Activated T-cell treated with anti-CD3 and anti-CD28 coated beads for 1 hour (primary cell): ENCODE measurements around the gene CDH4.
"Not testable (repeated sequence)": the region's sequence is repeated elsewhere in the genome, so short reads cannot be mapped to it uniquely, and the experiment has no call there.

Source experiments
- DNase-seq: peaks from one replicate; pipeline ENCODE4 v3.0.0-alpha.2; 2020; ENCODE audit warnings: low read depth

CDH4 gene

GRCh38 chr20:61847986-61848385 lies 595.9 kb downstream of the CDH4 start:
- no peak for DNase-seq

DNA sequence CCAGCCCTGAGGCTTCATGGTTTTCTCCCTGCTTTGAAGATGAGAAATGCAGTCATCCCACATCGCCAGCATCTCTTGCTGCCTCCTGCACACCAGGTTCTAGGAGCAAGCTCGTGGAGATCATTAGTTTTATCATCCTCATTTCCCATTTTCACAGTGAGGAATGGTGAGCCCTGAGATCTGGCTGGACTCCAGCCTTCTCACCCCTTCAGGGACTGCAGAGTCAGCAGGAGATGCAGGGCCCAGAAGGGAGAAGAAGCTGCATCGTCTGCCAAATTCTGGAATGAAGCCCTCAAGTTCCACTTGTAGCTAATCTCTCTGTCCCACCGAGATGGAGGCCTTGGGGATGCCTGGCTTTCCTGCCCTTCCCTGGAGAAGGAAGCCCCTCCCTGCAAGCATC lies 596.8 kb downstream of the CDH4 start:
- no peak for DNase-seq

- no peak for DNase-seq
Measured at GRCh38 chr20:61849376-61849775, 597.3 kb downstream of the CDH4 start.

DNA sequence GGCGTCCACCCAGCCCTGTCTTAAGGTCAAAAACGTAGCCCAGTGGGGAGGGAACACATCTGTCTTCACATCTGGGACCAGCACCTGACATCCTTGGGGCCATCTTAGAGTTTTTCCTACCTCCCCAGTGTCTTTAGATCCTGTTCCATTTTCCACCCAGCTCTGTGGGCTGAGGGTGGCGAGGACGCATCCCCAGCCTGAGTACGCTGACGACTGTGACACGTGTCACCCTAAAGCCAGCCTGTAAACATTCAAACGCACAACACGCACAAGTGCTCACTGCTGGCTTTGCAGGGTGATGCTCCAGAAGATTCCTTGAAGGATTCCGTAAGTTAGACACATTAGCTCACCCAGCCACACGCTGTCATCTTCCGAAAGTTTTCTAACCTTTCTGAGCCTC lies 597.8 kb downstream of the CDH4 start:
- no peak for DNase-seq

GRCh38 chr20:61850457-61850856 lies 598.4 kb downstream of the CDH4 start:
- DNase-seq = no peak

DNA sequence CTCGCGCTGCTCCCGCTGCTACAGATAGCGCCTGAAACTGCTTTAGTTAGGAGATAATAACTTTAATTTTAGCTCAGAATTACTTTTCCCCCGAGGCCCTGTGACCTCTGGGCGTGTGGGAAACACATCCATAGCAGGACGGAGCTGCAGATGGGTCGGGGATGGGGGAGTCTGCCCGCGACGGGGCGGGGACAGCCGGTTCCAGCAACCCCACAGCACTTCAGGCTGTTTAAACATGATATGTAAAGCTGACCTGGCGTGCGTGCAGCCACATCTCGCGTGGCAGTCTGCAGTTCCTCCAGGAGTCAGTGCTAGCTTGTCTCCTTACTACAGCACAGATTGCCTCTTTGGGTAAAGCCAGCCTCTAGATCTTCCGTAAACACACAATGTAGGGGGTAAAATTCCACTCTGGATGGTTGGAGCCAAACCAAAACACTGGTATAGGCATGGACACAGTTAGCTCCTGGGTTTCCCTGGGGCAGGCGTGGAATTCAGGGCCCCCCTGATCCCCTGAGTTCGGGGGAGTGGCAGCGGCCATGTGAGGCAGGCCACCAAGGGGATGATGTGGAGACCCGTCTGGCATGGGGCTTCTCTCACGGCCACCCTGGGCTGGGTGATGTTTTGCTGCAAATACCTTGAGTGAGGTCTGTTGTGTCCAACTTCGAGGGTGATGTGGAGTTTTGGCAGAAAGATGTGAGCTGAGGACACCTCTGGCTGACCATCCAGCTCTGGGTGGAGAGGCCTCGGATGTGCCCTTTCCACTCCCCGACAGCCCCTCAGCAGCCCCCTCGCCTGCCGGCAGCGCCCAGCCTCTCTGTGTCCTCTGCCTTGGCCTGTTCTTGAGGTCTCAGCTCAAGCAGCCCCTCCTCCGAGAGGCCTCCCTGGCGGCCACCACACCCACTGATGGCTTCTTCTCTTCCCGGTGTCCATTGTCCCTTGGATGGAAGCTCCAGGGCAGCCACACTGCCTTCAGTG lies 599.2 kb downstream of the CDH4 start:
- DNase-seq = no peak

GRCh38 chr20:61852268-61853072 lies 600.4 kb downstream of the CDH4 start:
- DNase-seq = no peak

DNA sequence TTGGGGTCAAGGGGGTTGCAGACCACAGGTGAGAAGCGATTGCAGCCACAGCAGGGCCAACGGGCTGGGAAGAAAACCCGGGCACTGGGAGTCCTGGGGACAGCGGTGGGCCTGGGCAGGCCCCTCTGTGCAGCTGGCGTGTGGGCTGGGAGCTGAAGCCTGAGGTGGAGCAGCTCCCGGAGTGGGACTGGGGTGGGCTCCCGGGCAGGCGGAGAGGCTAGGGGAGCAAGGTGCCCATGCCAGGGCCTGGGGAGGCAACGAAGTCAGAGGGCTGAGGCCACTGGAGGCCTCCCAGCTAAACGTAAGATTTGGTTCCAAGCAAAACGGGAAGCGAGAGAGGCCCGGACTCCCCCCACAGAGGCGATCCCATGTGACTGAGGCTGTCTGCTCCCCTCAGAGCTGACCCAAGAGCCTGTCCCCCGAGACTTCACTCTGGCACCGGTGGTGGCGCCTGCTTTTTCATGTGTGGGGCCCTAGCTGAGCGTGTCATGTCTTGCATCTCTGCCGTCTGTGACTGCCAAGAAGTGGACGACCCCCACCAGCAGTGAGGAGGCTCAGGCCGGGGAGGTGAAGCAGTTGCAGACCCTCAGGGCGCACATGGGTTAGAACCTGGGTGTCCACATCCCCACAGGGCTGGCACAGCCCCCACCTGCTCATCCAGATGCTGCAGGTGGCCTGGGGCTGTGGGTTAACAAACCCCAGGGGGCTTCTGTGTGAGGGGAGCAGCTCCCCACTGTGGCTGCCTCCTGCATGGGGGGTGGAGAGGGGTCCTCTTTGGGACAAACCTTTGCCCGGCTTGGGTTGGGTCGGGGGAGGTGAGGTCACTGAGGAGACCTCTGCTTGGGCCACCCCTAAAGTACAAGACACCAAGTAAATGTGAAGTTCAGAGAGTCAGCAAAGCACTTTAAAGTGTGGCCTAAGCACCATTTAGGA lies 601.3 kb downstream of the CDH4 start:
- DNase-seq = no peak

- not testable (repeated sequence) for DNase-seq
Measured at GRCh38 chr20:61854538-61854937, 602.5 kb downstream of the CDH4 start.

DNA sequence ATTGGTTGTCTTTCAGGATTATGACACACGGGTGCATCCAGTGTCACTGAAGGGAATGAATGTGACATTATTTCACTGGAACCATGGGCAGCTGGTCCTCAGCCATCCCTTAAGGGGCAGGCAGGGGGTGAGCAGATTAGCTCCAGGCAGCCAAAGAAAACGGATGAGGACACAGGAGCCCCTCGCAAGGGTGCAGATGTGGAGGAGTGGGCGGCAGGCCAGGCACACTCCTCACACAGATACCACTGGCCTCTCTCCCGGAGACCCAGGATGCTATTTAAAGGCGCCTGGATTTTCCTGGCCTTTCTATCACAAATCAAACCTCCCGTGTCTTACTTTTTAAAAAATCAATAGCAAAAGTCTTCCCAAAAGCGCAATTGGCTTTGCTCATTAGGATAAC lies 603.2 kb downstream of the CDH4 start:
- DNase-seq = no peak

DNA sequence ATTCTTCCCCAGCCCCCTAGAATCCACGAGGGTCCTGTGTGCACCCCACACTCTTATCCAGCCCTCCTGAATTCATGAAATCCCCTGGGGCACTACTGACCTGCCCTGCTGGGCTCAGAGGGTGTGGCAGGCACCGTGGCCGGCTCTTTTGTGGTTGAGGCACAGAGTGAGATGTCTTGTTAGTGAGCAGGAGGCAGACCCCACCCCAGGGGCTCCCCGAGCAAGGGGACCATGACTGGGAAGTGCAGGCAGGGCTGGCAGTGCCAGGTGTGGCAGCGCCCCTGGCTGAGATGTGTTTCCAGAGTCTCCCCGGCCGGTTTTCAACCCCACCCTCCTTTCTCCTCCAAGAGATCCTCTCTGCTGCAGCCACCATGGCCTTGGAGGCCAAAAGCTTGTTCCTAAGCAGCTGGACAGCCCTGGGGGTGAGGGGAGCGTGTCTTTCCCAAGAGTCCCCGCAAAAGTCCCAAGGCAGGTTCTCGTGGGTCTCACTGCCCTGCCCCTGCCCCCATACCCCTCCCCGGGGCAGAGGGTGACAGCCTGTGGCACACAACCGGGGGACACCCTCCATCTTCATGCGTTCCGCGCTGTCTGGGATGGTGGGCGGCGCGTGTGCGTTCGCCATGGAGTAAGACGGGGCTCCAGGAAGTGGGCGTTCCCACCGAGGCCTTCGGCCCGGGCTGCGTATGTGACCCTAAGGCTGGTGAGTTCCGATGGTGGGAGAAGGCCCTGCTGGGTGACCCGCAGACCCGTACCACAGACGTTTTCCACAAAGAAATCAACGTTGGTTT lies 604.8 kb downstream of the CDH4 start:
- no peak for DNase-seq

GRCh38 chr20:61857414-61857775 lies 605.3 kb downstream of the CDH4 start:
- DNase-seq = no peak

GRCh38 chr20:61857884-61858283 lies 605.8 kb downstream of the CDH4 start:
- no peak for DNase-seq

GRCh38 chr20:61859767-61860166 lies 607.7 kb downstream of the CDH4 start:
- DNase-seq = no peak

- no peak for DNase-seq
Measured at GRCh38 chr20:61860260-61860987, 608.4 kb downstream of the CDH4 start.

GRCh38 chr20:61861054-61861841 lies 609.2 kb downstream of the CDH4 start:
- no peak for DNase-seq

- no peak for DNase-seq
Measured at GRCh38 chr20:61861858-61862257, 609.8 kb downstream of the CDH4 start.

- no peak for DNase-seq
Measured at GRCh38 chr20:61862881-61863280, 610.8 kb downstream of the CDH4 start.

- no peak for DNase-seq
Measured at GRCh38 chr20:61864481-61864880, 612.4 kb downstream of the CDH4 start.

DNA sequence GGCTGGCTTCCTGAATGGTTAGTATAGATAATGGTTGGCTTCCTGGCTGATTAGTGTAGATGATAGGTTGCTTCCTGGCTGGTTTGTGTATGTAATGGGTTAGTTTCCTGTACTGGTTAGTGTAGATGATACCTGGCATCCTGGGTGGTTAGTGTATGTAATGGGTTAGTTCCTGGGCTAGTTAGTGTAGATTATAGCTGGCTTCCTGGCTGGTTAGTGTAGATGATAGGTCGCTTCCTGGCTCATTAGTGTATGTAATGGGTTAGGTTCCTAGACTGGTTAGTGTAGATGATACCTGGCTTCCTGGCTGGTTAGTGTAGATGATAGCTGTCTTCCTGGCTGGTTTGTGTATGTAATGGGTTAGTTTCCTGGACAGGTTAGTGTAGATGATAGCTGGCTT lies 613.3 kb downstream of the CDH4 start:
- DNase-seq = no peak
